ENCODE data around the gene CSTF3. TPM values are rescaled to one million over a fixed set of nuclear protein-coding genes. Genes with fewer than 3 reads are reported as not detected.
A peak's percentile ranks its signal among the peaks of the same experiment; 100 is the strongest.

The CSTF3 gene
- total and polyA plus RNA-seq, 8 donors: 5.0 to 25.4 (median 11.7) TPM

GRCh38 chr11:33151399-33151798 is 9.9 kb downstream of the CSTF3 start:
- WGBS, 2 donors: 77 to 78% methylated on average over 5 of the region's 5 CpGs
- DNase-seq (no peak), ATAC-seq (no peak), FAIRE-seq (no peak)
- Histone ChIP-seq H3K27ac (no peak overlapping the region), H3K9me3 (no peaks in the 10 kb centered on the region), H3K4me3 (no peak overlapping the region), H3K27me3 (no peaks in the 10 kb centered on the region), H3K36me3 (no peaks in the 10 kb centered on the region), H3K4me1 (peaks cover 0 to 15% (median 3%) of the 10 kb centered on the region in 3 donors)
- intact Hi-C loops (cut with DNase I): no loop called here
- no peak for TF ChIP-seq CTCF (IDR thresholded peaks at IDR 0.05)

GRCh38 chr11:33147559-33147958 is 13.7 kb downstream of the CSTF3 start:
- DNase-seq (no peak), FAIRE-seq (no peak), ATAC-seq (no peak)
- no peak for TF ChIP-seq CTCF (IDR thresholded peaks at IDR 0.05)
- intact Hi-C loops (cut with DNase I): no loop called here
- Histone ChIP-seq H3K4me1 (peaks cover 0 to 5% (median 0%) of the 10 kb centered on the region in 3 donors), H3K4me3 (no peak overlapping the region), H3K27me3 (no peaks in the 10 kb centered on the region), H3K36me3 (no peaks in the 10 kb centered on the region), H3K27ac (no peak overlapping the region), H3K9me3 (no peaks in the 10 kb centered on the region)
- WGBS, 2 donors: 38 to 44% methylated on average over 5 of the region's 5 CpGs

GRCh38 chr11:33135768-33136443 is 25.4 kb downstream of the CSTF3 start:
- no peak overlapping the region for H3K4me3 ChIP-seq
- WGBS, 2 donors: 82 to 91% methylated on average over 4 of the region's 4 CpGs
- H3K27me3 ChIP-seq: no peaks in the 10 kb centered on the region
- intact Hi-C loops (cut with DNase I): no loop called here
- H3K36me3 ChIP-seq: peaks cover 0 to 6% (median 0%) of the 10 kb centered on the region in 3 donors
- no peaks in the 10 kb centered on the region for H3K4me1 ChIP-seq
- DNase-seq (no peak), ATAC-seq (no peak), FAIRE-seq (peak; percentile 20)
- H3K27ac ChIP-seq: no peak overlapping the region
- H3K9me3 ChIP-seq: no peaks in the 10 kb centered on the region
- TF ChIP-seq CTCF (IDR thresholded peaks at IDR 0.05): no peak

- Histone ChIP-seq H3K36me3 (peaks cover 0 to 6% (median 0%) of the 10 kb centered on the region in 3 donors), H3K4me3 (no peak overlapping the region), H3K9me3 (no peaks in the 10 kb centered on the region), H3K4me1 (no peaks in the 10 kb centered on the region), H3K27ac (no peak overlapping the region), H3K27me3 (no peaks in the 10 kb centered on the region)
- intact Hi-C loops (cut with DNase I): no loop called here
- ATAC-seq: no peak
- no peak for TF ChIP-seq CTCF (IDR thresholded peaks at IDR 0.05)
- DNase-seq: no peak
- WGBS, 2 donors: 88 to 95% methylated on average over 1 of the region's 1 CpG
- no peak for FAIRE-seq
Observed at GRCh38 chr11:33135216-33135615, 26.1 kb downstream of the CSTF3 start.

GRCh38 chr11:33134276-33134675 is 27.0 kb downstream of the CSTF3 start:
- intact Hi-C loops (cut with DNase I): no loop called here
- H3K4me1 ChIP-seq: no peaks in the 10 kb centered on the region
- no peak for FAIRE-seq
- no peaks in the 10 kb centered on the region for H3K9me3 ChIP-seq
- no peak for DNase-seq
- TF ChIP-seq CTCF (IDR thresholded peaks at IDR 0.05): no peak
- ATAC-seq: no peak
- H3K27me3 ChIP-seq: no peaks in the 10 kb centered on the region
- no peak overlapping the region for H3K4me3 ChIP-seq
- H3K27ac ChIP-seq: no peak overlapping the region
- H3K36me3 ChIP-seq: peaks cover 0 to under 1% (median 0%) of the 10 kb centered on the region in 3 donors
- 84 to 89% methylated on average over 3 of the region's 3 CpGs for WGBS, 2 donors
